GM12801 (cell line): Measurements from ENCODE around the gene ABCA7.

ENCODE experiments used
- TF ChIP-seq, protein P1 (sequence below): IDR thresholded peaks from one replicate; pipeline ENCODE4 v1.5.1; 2011; ENCODE audit warnings: control low read depth; ENCODE audit not compliant: insufficient read length; ENCODE audit errors: extremely low read depth

ABCA7 gene

GRCh38 chr19:1035998-1036621 lies 3.8 kb upstream of the ABCA7 start:
- TF ChIP-seq, protein P1, sequence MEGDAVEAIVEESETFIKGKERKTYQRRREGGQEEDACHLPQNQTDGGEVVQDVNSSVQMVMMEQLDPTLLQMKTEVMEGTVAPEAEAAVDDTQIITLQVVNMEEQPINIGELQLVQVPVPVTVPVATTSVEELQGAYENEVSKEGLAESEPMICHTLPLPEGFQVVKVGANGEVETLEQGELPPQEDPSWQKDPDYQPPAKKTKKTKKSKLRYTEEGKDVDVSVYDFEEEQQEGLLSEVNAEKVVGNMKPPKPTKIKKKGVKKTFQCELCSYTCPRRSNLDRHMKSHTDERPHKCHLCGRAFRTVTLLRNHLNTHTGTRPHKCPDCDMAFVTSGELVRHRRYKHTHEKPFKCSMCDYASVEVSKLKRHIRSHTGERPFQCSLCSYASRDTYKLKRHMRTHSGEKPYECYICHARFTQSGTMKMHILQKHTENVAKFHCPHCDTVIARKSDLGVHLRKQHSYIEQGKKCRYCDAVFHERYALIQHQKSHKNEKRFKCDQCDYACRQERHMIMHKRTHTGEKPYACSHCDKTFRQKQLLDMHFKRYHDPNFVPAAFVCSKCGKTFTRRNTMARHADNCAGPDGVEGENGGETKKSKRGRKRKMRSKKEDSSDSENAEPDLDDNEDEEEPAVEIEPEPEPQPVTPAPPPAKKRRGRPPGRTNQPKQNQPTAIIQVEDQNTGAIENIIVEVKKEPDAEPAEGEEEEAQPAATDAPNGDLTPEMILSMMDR = no peak

GRCh38 chr19:1037621-1038064 lies 2.3 kb upstream of the ABCA7 start:
- TF ChIP-seq, protein P1 = no peak

GRCh38 chr19:1038978-1039645 lies 795 bp upstream of the ABCA7 start:
- TF ChIP-seq, protein P1 = no peak

GRCh38 chr19:1040476-1041271 lies 767 bp downstream of the ABCA7 start:
- TF ChIP-seq, protein P1 = no peak

GRCh38 chr19:1041272-1041834 lies 1.4 kb downstream of the ABCA7 start:
- TF ChIP-seq, protein P1 = no peak

GRCh38 chr19:1041835-1042685 lies 2.2 kb downstream of the ABCA7 start:
- TF ChIP-seq, protein P1 = no peak
